Left colon (tissue), 2 donors: ENCODE measurements around the gene SFT2D2. TPM values are rescaled to one million over a fixed set of nuclear protein-coding genes. Genes with fewer than 3 reads are reported as not detected.

Source experiments
- ATAC-seq: fragments of 200-7000 bp; cut with Tn5 transposase; one replicate; pipeline ENCODE4 v1.9.1; 2020; ENCODE audit warnings: mild to moderate bottlenecking, moderate library complexity
- DNase-seq, 2 donors: peaks; one replicate each; pipeline ENCODE4 v3.0.0-alpha.2; 2020
- intact Hi-C, 2 donors: fragments of 100-400 bp; cut with DNase I in 1 of 2; cut with micrococcal nuclease in 1 of 2; formaldehyde crosslinking; loops; one replicate each; pipeline versions ENCODE4 v1.11.2 to v1.14.0; 2022; cut with DNase I, micrococcal nuclease
- total RNA-seq, 2 donors: library from RNA; stranded (reverse); fragmentation: NEBNext Ultra II Directional; extraction: Animal tissue kit (Norgen Biotek cat#: 25700); gene quantifications; one replicate each; pipeline ENCODE4 v1.2.1, GENCODE V29; 2021
- donor health status: DM: no; HTN: no; CAD: no.
- donor health status: DM: yes; HTN: yes; CAD: no.

The SFT2D2 gene
- total RNA-seq, 2 donors from 2014 or later = 77.9 to 83.6 TPM

DNA sequence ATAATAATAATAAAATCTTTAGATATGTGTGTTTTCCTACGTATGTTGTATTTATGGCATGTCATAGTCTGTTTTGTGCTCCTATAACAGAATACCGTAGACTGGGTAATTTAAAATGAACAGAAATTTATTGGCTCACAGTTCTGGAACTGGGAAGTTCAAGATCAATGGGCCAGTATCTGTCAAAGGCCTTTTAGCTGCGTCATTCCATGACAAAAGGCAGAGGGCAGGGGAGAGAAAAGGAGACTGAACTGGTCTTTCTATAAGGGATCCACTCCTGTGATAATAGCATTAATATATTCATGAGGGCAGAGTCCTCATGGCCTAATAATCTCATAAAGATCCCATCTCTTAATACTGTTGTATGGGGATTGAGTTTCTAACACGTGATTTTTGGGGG, 7.1 kb upstream of the SFT2D2 start:
- DNase-seq (no peak), ATAC-seq (no peak)

GRCh38 chr1:168220470-168220871, 5.3 kb upstream of the SFT2D2 start:
- intact Hi-C loops = no loop called here
- ATAC-seq (no peak), DNase-seq (no peak)

More for the DNA sequence above, 7.1 kb upstream of the SFT2D2 start:
- intact Hi-C loops = no loop called here

DNA sequence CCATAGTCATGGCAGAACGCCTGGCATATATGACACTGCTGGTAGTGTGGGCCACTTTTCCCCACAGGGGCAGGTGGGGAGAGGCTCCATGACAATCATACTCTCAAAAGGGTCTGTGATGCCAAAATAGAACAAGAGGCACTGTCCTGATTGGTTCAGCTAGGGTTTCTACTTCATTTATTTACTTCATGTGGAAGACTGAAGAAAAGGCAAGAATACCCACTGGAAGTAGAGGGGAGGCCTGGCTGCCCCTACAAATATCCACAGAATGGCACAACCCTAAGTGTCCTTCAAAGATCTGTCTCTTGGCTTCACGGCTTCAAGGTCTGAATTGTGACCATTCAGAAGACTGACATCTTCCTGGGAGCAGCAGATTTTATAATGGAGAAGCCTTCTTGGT, 4.5 kb upstream of the SFT2D2 start:
- intact Hi-C loops = no loop called here
- no peak for DNase-seq

DNA sequence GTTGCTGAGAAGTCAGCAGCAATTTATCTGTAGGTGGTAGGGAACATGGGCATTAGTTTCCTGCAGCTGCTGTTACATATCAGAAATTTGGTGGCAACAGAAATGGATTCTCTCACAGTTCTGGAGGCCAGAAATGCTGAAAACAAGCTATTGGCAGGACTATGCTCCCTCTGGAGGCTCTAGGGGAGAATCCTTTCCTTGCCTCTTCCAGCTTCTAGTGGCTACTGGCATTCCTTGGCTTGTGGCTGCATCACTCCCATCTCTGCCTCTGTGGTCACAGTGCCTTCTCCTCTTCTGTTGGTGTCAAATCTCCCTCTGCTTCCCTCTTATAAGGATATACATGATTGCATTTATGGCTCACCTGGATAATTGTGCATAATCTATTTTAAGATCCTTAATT, 2.5 kb upstream of the SFT2D2 start:
- intact Hi-C loops = no loop called here
- ATAC-seq (no peak), DNase-seq (no peak)

More for the DNA sequence above, 4.5 kb upstream of the SFT2D2 start:
- ATAC-seq = no peak

- DNase-seq (no peak), ATAC-seq (no peak)
- intact Hi-C loops = no loop called here
Measured at GRCh38 chr1:168223681-168224540, 1.9 kb upstream of the SFT2D2 start.

DNA sequence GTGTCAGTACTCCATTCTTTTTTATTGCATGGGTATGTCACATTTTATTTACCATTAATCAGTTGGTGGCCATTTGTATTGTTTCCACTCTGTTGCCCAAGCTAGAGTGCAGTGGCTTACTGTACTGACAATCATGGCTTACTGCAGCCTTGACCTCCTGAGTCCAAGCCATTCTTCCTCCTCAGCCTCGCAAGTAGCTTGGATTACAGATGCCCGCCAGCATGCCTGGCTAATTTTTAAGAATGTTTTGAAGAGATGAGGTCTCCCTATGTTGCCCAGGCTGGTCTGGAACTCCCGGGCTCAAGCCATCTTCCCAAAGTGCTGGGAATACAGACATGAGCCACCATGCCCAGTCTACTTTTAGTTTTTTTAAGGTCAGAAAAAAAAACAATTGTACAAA, 813 bp upstream of the SFT2D2 start:
- intact Hi-C loops = no loop called here
- ATAC-seq = no peak

DNA sequence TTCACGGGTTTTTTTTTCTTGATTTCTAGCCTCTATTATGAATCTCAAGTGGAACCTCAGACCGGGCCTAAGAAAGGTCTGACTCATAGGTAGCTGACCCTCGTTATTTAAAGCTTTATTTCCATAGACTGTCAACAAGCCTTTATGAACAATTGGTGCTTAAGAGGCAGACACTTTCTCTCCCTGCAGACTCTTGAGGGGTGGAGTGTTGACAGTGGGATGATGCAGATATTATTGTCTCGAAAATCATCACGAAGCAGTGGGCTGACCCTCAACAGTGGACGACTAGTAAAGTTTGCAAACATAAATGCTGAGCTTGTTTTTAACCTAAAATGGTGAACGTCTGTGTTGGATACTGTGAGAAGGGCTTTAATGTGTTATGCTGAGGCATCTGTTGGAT, 1.8 kb downstream of the SFT2D2 start:
- intact Hi-C loops = no loop called here
- ATAC-seq = no peak
- no peak for DNase-seq

More for the DNA sequence above, 813 bp upstream of the SFT2D2 start:
- DNase-seq = no peak

GRCh38 chr1:168229893-168230292, 4.1 kb downstream of the SFT2D2 start:
- ATAC-seq (no peak), DNase-seq (no peak)
- intact Hi-C loops = no loop called here

DNA sequence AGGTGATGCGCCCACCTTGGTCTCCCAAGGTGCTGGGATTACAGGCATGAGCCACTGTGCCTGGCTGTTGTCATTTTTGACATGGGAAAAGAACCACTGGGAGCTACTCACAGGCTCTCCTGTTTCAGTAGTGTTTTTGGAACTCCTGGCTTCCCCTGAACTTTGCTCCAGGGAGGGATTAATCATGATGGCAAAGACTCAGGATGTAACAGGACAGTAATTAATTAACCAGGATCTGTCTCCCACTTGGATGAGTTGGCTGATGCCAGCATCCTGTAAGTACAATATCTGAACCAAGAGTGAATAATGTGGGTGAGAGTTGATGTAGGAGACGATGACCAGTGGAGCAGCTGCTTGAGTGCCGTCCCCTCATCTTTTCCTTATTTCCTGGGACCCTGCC, 4.9 kb downstream of the SFT2D2 start:
- ATAC-seq (no peak), DNase-seq (no peak)
- intact Hi-C loops = no loop called here

GRCh38 chr1:168234846-168235547, 9.2 kb downstream of the SFT2D2 start:
- no peak for DNase-seq
- ATAC-seq = peak; percentile 89

GRCh38 chr1:168235548-168235885, 9.7 kb downstream of the SFT2D2 start:
- DNase-seq (no peak), ATAC-seq (peak; percentile 27)

More at GRCh38 chr1:168234846-168235547, 9.2 kb downstream of the SFT2D2 start:
- intact Hi-C loops = no loop called here

DNA sequence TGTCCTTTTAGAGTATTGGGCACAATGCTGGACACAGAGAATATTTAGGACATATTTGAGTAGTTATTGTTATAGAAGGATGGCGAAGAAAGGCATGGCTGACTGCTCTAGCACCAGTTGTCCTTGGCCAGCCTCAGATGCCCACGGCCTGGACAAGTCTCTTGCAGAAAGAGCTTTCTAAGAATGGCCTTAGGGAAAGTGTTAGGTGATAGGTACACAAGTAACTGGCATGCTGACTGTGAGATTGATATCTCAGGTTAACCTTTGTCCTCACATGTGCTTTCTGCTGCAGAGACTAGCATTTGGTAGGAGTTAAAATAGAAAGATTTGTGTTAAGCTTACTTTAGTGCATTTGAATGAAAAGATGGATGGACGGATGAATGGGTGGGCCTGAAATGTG, 10.1 kb downstream of the SFT2D2 start:
- intact Hi-C loops = no loop called here
- peak; percentile 79 for ATAC-seq

More at GRCh38 chr1:168235548-168235885, 9.7 kb downstream of the SFT2D2 start:
- intact Hi-C loops = no loop called here

GRCh38 chr1:168236836-168237611, 11.2 kb downstream of the SFT2D2 start:
- intact Hi-C loops = no loop called here
- DNase-seq = no peak
- no peak for ATAC-seq

More for the DNA sequence above, 10.1 kb downstream of the SFT2D2 start:
- no peak for DNase-seq

DNA sequence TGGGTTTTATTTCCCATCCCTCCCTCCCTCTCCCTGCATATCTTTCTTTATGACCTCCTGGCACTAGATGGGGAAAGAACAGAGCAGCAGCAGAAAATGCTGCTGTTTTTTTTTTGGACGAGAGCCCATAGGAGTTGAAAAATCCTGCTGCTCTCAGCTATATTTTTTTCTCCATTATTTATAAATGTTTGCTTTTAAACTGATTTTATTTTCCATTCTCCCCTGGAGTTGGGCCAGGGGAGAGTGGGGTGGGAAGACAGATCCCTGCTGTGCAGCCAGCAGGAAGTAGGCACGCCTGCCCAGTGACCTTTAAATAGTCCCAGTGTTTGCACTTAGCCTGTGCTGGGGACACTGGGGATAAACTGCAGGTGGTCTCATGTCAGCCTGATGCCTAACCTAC, 17.4 kb downstream of the SFT2D2 start:
- no peak for DNase-seq
- peak; percentile 65 for ATAC-seq
- intact Hi-C loops = no loop called here

DNA sequence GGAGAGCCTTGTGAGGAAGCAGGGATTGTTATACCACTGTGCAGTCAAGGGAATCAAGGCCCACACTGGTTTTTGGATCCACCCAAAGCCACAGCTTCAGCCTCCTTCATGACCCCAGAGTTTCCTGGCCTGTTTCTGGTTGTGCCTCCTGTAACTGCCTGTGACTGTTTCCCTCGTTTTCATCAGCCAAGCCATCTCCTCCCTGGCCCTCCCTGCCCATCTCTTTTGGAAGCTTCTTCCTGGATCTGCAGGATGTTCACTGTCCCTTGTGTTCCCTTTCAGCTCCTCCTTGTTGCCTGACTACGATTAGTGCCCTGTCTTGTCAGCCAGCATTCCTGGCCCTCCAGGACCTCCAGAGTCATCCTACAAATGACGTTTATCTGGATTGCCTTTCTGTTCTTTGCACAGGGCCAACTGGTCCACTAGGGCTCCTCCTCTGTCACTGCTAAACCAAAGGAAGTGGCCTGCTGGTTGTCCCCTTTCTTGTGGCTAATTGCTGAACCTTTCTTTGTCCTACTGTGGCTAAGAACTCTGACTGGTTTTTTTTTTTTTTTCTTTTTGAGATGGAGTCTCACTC, 17.9 kb downstream of the SFT2D2 start:
- intact Hi-C loops = no loop called here
- ATAC-seq (no peak), DNase-seq (no peak)

DNA sequence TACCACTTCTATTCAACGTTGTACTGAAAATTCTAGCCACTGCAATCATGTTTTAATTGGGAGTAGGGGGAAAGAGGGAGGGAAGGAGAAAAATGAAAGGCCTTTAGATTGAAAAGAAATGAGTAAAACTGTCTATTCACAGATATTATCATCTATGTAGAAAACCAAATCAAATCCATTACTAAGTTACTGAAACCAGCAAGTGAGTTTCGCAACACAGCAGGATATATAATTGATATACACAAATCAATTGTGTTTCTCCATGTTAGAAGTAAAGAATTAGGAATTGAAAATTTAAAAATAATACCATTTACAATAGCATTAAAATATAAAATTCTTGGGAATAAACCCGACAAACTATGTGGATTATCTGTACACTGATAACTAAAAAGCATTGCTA, 19.2 kb downstream of the SFT2D2 start:
- intact Hi-C loops = no loop called here
- ATAC-seq (no peak), DNase-seq (no peak)

GRCh38 chr1:168246506-168246905, 20.7 kb downstream of the SFT2D2 start:
- no peak for DNase-seq
- intact Hi-C loops = no loop called here
- no peak for ATAC-seq

GRCh38 chr1:168252204-168252733, 26.5 kb downstream of the SFT2D2 start:
- ATAC-seq (no peak), DNase-seq (no peak)
- intact Hi-C loops = no loop called here

DNA sequence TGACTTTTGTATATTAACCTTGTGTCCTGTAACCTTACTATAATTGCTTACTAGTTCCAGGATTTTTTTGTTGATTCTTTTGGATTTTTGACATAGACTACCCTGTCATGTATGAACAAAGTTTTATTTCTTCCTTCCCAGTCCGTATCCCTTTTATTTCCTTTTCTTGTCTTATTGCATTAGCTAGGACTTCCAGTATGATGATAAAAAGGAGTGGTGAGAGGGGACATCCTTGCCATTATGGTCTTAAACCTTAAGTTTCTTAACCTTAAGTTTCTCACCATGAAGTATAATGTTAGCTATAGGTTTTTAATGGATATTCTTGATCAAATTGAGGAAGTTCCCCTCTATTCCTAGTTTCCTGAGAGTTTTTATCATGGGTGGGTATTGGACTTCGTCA, 30.4 kb downstream of the SFT2D2 start:
- intact Hi-C loops = no loop called here
- DNase-seq (no peak), ATAC-seq (no peak)
